GM19043 (cell line): ENCODE results near the gene SLC25A41.

Experiments used
- ATAC-seq: cut with Tn5 transposase; IDR thresholded peaks from one replicate; pipeline ENCODE4 v1.9.1; 2021; ENCODE audit warnings: low read depth; ENCODE audit not compliant: unreplicated experiment

Gene SLC25A41

DNA sequence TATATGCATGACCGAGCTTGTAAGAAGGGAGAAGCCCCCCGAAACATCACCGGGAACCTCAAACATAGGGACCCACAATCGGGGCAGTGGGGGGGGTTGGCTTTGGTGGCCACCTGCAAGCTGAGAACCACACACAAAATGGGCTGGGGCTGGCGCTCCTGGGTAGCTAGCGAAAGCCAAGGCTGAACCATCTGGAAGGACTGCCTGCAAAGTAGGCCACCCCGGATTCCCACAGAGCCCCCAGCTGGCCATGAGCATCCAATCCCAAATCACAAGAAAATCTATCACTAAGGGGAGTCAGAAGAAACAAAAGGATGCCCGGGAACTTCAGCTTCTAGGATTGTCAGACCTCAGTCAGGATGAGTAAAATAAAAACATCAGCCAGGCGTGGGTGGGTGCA lies 55.1 kb downstream of the SLC25A41 start:
- no peak for ATAC-seq

DNA sequence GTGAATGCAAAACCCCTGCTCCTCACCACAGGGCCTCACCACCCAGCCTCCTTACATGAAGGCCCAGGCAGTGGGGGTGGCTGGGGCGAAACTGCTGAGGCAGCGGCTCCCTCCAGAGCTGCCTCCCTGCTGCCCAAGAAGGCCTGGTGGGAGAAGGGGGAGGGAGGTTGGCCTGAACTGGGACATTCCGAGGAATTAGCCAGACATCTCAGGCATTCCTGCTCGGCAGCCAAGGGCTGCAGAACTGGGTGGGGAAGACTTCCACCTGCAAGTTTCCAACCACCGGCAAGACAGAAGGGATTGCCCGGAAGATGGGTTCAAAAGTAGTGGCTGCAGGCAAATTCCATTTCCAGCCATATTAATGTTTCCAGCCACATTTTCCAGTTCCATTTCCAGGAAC lies 55.5 kb downstream of the SLC25A41 start:
- no peak for ATAC-seq

DNA sequence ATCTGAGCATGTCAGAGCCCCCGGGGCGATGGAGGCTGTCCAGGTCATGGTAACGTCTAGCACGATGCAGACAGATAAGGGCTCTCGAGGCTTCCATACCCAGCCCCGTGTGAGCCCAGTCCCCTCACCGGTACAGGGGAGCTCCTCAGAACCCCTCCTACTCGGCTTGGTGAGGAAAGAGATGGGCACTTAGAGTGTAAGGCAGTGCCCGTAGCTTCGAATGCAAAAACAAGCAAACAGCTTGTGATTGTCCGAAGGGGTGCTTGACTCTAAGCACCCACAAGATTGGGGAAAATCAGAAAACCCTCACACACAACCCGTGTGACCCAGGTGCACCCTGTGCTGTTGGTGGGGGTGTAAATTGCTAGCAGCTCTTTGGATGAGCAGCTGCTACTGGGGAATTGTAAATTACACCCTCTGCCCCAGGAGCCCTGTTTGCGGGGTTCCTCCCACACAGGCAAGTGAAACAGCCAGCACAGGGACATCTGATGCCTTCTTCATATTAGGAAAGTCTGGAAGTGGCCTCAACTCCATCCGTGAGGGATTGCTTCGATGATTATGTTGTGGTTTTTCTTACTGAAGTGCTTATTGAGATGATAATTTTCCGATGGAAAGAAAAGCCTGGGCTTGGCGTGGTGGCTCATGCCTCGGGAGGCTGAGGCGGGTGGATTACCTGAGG lies 56.9 kb downstream of the SLC25A41 start:
- no peak for ATAC-seq
